ENCODE data around the gene CNTN3.

The CNTN3 gene

DNA sequence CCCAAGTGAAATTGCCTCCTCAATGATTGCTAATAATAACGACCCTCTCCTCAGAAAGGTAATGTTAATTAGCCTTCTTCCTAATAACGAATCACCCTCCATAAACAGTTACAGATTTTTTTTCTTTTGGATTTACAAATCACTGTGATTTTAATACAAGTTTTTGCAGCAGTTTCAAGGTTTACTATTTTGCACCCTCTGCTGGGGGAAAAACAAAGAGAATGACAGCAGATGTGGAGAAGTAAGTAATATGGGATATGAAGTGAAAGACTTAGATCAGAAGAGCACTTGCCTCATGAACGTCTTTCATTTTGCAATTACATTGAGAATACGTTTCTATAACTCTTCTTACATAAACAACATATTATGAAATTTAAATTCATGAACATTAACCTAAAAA lies 16.1 kb upstream of the CNTN3 start:
- DNase-seq (ENCODE audit: low read depth), result peak; percentile 72
- H3K4me3 ChIP-seq (ENCODE audit: low read length), result no peak overlapping the region
- peak; percentile 71 for TF ChIP-seq CTCF (conservative IDR thresholded peaks at IDR 0.05; ENCODE audit: low read length)

DNA sequence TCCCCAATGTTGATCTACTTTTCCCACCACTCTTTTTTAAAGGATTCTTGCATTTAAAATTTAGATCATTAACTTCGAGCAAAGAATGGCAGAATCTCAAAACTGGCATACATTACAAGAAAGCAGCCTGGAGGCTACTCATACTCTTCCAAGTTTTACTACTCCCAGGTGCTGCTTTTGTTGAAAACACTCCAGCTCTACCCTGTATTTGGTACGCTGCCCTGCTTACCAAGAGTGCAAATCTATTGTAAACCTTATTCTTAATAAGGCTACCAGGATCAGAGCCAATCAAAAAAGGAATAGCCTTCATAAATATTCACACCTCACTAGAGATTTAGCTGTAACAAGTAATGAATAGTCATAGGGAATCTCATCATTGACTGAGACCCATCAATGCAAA lies 11.6 kb upstream of the CNTN3 start:
- TF ChIP-seq CTCF (conservative IDR thresholded peaks at IDR 0.05; ENCODE audit: low read length), result no peak
- no peak for DNase-seq (ENCODE audit: low read depth)
- no peak overlapping the region for H3K4me3 ChIP-seq (ENCODE audit: low read length)

- no peak for TF ChIP-seq CTCF (conservative IDR thresholded peaks at IDR 0.05; ENCODE audit: low read length)
- H3K4me3 ChIP-seq (ENCODE audit: low read length), result no peak overlapping the region
- DNase-seq (ENCODE audit: low read depth), result peak; percentile 91
These were observed 9.8 kb upstream of the CNTN3 start for GRCh38 chr3:74624301-74624700.

DNA sequence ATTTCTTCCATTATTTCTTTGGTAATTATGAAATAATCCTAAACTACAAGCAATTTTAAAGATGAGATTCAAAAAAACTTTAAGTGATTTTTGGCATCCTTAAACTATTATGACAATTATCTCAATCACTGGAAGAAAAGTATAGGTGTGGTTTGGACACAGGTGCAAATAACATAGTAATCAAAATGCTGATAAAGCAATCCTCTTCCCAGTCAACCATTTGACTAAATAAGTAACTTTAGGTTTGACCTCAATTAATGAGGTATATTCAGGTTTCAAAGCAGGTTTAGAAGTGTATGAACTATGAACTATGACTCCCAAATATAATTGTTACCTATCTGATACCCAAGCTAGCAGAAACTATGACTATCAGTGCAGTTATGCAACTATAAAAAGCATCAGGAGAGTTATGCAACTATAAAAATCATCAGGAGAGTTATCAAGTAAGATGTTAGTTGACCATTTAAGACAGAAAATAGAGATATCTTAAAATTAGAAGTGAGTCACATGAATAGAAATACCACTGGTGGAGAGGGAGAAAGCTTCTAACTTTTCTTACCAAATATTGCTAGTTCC lies 8.9 kb upstream of the CNTN3 start:
- no peak for DNase-seq (ENCODE audit: low read depth)
- no peak for TF ChIP-seq CTCF (conservative IDR thresholded peaks at IDR 0.05; ENCODE audit: low read length)
- H3K4me3 ChIP-seq (ENCODE audit: low read length), result no peak overlapping the region

GRCh38 chr3:74621581-74621980 lies 7.1 kb upstream of the CNTN3 start:
- DNase-seq (ENCODE audit: low read depth), result no peak
- no peak overlapping the region for H3K4me3 ChIP-seq (ENCODE audit: low read length)
- TF ChIP-seq CTCF (conservative IDR thresholded peaks at IDR 0.05; ENCODE audit: low read length), result no peak

- no peak for TF ChIP-seq CTCF (conservative IDR thresholded peaks at IDR 0.05; ENCODE audit: low read length)
- H3K4me3 ChIP-seq (ENCODE audit: low read length), result no peak overlapping the region
- peak; percentile 51 for DNase-seq (ENCODE audit: low read depth)
These were observed 3.3 kb upstream of the CNTN3 start for GRCh38 chr3:74617776-74618175.

DNA sequence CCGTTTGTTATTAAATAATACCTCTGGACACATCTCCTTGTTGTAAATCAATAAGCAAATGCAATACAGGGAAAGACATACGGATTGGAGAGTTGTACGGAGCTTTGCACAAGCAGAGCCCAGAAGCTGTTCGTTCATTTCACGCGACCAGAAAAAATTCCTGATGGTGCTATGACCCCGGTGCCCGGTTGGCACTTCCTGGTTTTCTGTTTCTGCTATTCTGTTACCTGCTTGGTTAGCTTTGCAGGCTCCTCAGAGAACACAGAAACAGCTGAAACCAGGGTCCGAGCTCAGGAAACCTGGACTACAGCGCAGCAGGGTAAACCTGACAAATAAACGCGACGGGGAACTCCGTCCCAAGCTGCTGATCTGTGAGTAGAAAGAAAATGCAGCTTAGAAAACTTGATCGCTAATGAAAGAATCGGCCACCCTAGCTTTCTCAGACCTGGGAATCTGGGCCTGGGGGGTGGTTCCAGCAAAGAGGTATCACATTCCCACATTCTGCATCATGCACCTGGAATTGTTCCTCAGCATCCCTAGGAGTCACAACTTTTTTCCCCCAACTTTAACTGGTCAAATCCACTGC lies 845 bp downstream of the CNTN3 start:
- H3K4me3 ChIP-seq (ENCODE audit: low read length), result peak overlapping the region; percentile 81
- DNase-seq (ENCODE audit: low read depth), result no peak
- no peak for TF ChIP-seq CTCF (conservative IDR thresholded peaks at IDR 0.05; ENCODE audit: low read length)

Measured in AG10803 (cell line).